Keratinocyte (primary cell): Measurements from ENCODE around the gene SPATA6.
"Not testable (repeated sequence)": the region's sequence is repeated elsewhere in the genome, so short reads cannot be mapped to it uniquely, and the experiment has no call there.

ENCODE experiments used
- CTCF ChIP-seq, 3 experiments: IDR thresholded peaks in 1 of 3; conservative IDR thresholded peaks in 1 of 3; optimal IDR thresholded peaks in 1 of 3; 2 replicates in 2 of 3; 3 replicates in 1 of 3; pipeline versions ENCODE3 to v1.5.1; 2011; ENCODE audit warnings: low read length in 3 of 3, mild to moderate bottlenecking in 3 of 3, moderate library complexity in 2 of 3, control low read depth in 1 of 3, inconsistent platforms in 1 of 3; ENCODE audit not compliant: insufficient read depth in 2 of 3; ENCODE audit errors: extremely low read depth in 1 of 3
- EZH2 ChIP-seq: IDR thresholded peaks from one replicate; pipeline ENCODE4 v1.6.1; 2012; ENCODE audit warnings: inconsistent platforms, mild to moderate bottlenecking, low read length, moderate library complexity

GRCh38 chr1:48519896-48520295 is 47.9 kb upstream of the SPATA6 start:
- not testable (repeated sequence) for TF ChIP-seq CTCF (optimal IDR thresholded peaks at IDR 0.05 in 1 of 3, IDR thresholded peaks at IDR 0.05 in 1 of 3, conservative IDR thresholded peaks at IDR 0.05 in 1 of 3; ENCODE audit: extremely low read depth in 1 of 3, insufficient read depth in 2 of 3, low read length in 3 of 3); EZH2
